Muscle of back (tissue), 11 donors: ENCODE results near the gene CLMP. TPM values are rescaled to one million over a fixed set of nuclear protein-coding genes. Genes with fewer than 3 reads are reported as not detected.
"Not testable (repeated sequence)": the region's sequence is repeated elsewhere in the genome, so short reads cannot be mapped to it uniquely, and the experiment has no call there.

Source experiments
- DNase-seq, 3 donors: peaks; one replicate each; pipeline versions ENCODE4 v3.0.0 to v3.0.0-alpha.2; 2013
- polyA plus RNA-seq, 10 donors: library from polyadenylated mRNA; unstranded; fragments of 120-200 nt; gene quantifications; one replicate each; pipeline ENCODE4 v1.2.1, GENCODE V29; 2013; ENCODE audit not compliant: insufficient read length in 10 of 10

CLMP gene
- polyA plus RNA-seq, 10 donors: 16.4 to 41.0 (median 20.3) TPM

- DNase-seq: no peak
Observed at GRCh38 chr11:123219066-123219690, 24.1 kb upstream of the CLMP start.

- no peak for DNase-seq
Observed at GRCh38 chr11:123218451-123218850, 23.4 kb upstream of the CLMP start.

GRCh38 chr11:123217897-123218296, 22.8 kb upstream of the CLMP start:
- no peak for DNase-seq

- DNase-seq: no peak
Observed at GRCh38 chr11:123216249-123216648, 21.2 kb upstream of the CLMP start.

- DNase-seq: no peak
Observed at GRCh38 chr11:123214940-123215339, 19.9 kb upstream of the CLMP start.

- DNase-seq: no peak
Observed at GRCh38 chr11:123214396-123214795, 19.3 kb upstream of the CLMP start.

- no peak for DNase-seq
Observed at GRCh38 chr11:123213307-123213771, 18.3 kb upstream of the CLMP start.

GRCh38 chr11:123212406-123212805, 17.4 kb upstream of the CLMP start:
- no peak for DNase-seq

GRCh38 chr11:123211981-123212380, 16.9 kb upstream of the CLMP start:
- DNase-seq: no peak

GRCh38 chr11:123211149-123211852, 16.3 kb upstream of the CLMP start:
- no peak for DNase-seq

- DNase-seq: no peak
Observed at GRCh38 chr11:123209591-123209990, 14.5 kb upstream of the CLMP start.

- peak in 2 of 3 donors; percentile 61 to 85 for DNase-seq
Observed at GRCh38 chr11:123206791-123207434, 11.9 kb upstream of the CLMP start.

GRCh38 chr11:123206055-123206454, 11.0 kb upstream of the CLMP start:
- DNase-seq: not testable (repeated sequence)

- DNase-seq: no peak
Observed at GRCh38 chr11:123203934-123204333, 8.9 kb upstream of the CLMP start.

GRCh38 chr11:123203471-123203870, 8.4 kb upstream of the CLMP start:
- DNase-seq: no peak

- peak in 2 of 3 donors; percentile 65 to 86 for DNase-seq
Observed at GRCh38 chr11:123202155-123203151, 7.4 kb upstream of the CLMP start.

GRCh38 chr11:123200264-123200663, 5.2 kb upstream of the CLMP start:
- DNase-seq: peak in 2 of 3 donors; percentile 36 to 56

GRCh38 chr11:123197711-123198110, 2.7 kb upstream of the CLMP start:
- no peak for DNase-seq

- no peak for DNase-seq
Observed at GRCh38 chr11:123196060-123196714, 1.1 kb upstream of the CLMP start.

GRCh38 chr11:123194337-123195187, 486 bp downstream of the CLMP start:
- DNase-seq: peak in 2 of 3 donors; percentile 54 to 85
